Measurements from ENCODE around the gene GRK1. TPM values are rescaled to one million over a fixed set of nuclear protein-coding genes. Genes with fewer than 3 reads are reported as not detected.

Gene GRK1
- total and polyA plus RNA-seq, 2 of the 13 experiments (the other 11 are each of a cell fraction or from before 2014, with no cell fraction given), result 0.07 to 0.12 TPM

- in situ Hi-C loops (cut with HindIII; ENCODE audit: extremely low pct_ligation_motif_present, low pct_unique_long_range_greater_than_20kb) (no loop called here), intact Hi-C loops (cut with micrococcal nuclease; ENCODE audit: unreplicated experiment) (no loop called here)
- BruUV-seq (replicated peaks), result no TSS peak
- FAIRE-seq, result no peak
- Histone ChIP-seq H3K9me3 (ENCODE audit: low read length) (no peaks in the 10 kb centered on the region), H3K4me3 (replicated peaks in 1 of 3; ENCODE audit: insufficient read depth in 1 of 3, low read depth in 2 of 3, low read length in 3 of 3) (no peak overlapping the region), H4K20me1 (ENCODE audit: insufficient read depth, low read length) (no peaks in the 10 kb centered on the region), H3K4me2 (ENCODE audit: low read depth, low read length) (no peak overlapping the region), H2AFZ (ENCODE audit: low read length) (no peak overlapping the region), H3K27ac (ENCODE audit: extremely low read length, insufficient read depth, low read length) (no peak overlapping the region), H3K9ac (ENCODE audit: insufficient read depth, low read depth, low read length) (no peak overlapping the region), H3K27me3 (ENCODE audit: control insufficient read depth in 1 of 2, insufficient read depth in 2 of 2, low read length in 2 of 2) (no peaks in the 10 kb centered on the region), H3K4me1 (ENCODE audit: insufficient read depth, low read length) (no peaks in the 10 kb centered on the region), H3K36me3 (replicated peaks in 1 of 2; ENCODE audit: control insufficient read depth in 1 of 2, insufficient read depth in 2 of 2, low read length in 2 of 2) (peaks cover 8 to 33% of the 10 kb centered on the region in 2 experiments; a peak in 4 of 5 replicates), H3K79me2 (ENCODE audit: insufficient read depth, low read length) (no peaks in the 10 kb centered on the region)
- TF ChIP-seq GLI4 (CRISPR knock-in tag; IDR thresholded peaks at IDR 0.05; ENCODE audit: borderline replicate concordance), result no peak
- no peak for TF ChIP-seq ZNF20 (CRISPR knock-in tag; IDR thresholded peaks at IDR 0.05)
- no peak for TF ChIP-seq YEATS4 (CRISPR knock-in tag; IDR thresholded peaks at IDR 0.05; ENCODE audit: borderline replicate concordance)
- no peak for TF ChIP-seq ZC3H4 (CRISPR knock-in tag; IDR thresholded peaks at IDR 0.05; ENCODE audit: borderline replicate concordance)
- TF ChIP-seq MAFF (IDR thresholded peaks at IDR 0.05; ENCODE audit: low read depth, low read length), result no peak
- no peak for TF ChIP-seq CTCF (CRISPR knock-in tag; IDR thresholded peaks at IDR 0.05)
- TF ChIP-seq PRMT3 (CRISPR knock-in tag; IDR thresholded peaks at IDR 0.05; ENCODE audit: borderline replicate concordance, low read depth), result no peak
- TF ChIP-seq BCLAF1 (IDR thresholded peaks at IDR 0.05), result no peak
- no peak for TF ChIP-seq FOXA1 (IDR thresholded peaks at IDR 0.05)
- no peak for TF ChIP-seq FOXA1 (CRISPR knock-in tag; IDR thresholded peaks at IDR 0.05)
- TF ChIP-seq PRPF4 (IDR thresholded peaks at IDR 0.05; ENCODE audit: low read depth, low read length, poor library complexity, severe bottlenecking), result no peak
- DNase-seq (ENCODE audit: low spot score), result no peak
- 96% methylated on average over 2 of the region's 2 CpGs for WGBS (ENCODE audit: low lambda C conversion rate)
- POLR2A ChIA-PET, result no interaction called here
- no peak for ATAC-seq
- CTCF ChIA-PET (ENCODE audit: low intra/inter-chr PET ratio, low total read pairs), result no interaction called here
Observed at GRCh38 chr13:113642563-113642962, 24.5 kb upstream of the GRK1 start.

All from HepG2 (cell line).